GM19395 (cell line): Measurements from ENCODE around the gene DEDD.
A peak's percentile ranks its signal among the peaks of the same experiment; 100 is the strongest.

Source experiments
- ATAC-seq: cut with Tn5 transposase; IDR thresholded peaks from one replicate; pipeline ENCODE4 v1.9.1; 2021; ENCODE audit warnings: mild to moderate bottlenecking, moderate library complexity; ENCODE audit not compliant: unreplicated experiment

Gene DEDD, protein sequence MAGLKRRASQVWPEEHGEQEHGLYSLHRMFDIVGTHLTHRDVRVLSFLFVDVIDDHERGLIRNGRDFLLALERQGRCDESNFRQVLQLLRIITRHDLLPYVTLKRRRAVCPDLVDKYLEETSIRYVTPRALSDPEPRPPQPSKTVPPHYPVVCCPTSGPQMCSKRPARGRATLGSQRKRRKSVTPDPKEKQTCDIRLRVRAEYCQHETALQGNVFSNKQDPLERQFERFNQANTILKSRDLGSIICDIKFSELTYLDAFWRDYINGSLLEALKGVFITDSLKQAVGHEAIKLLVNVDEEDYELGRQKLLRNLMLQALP

DNA sequence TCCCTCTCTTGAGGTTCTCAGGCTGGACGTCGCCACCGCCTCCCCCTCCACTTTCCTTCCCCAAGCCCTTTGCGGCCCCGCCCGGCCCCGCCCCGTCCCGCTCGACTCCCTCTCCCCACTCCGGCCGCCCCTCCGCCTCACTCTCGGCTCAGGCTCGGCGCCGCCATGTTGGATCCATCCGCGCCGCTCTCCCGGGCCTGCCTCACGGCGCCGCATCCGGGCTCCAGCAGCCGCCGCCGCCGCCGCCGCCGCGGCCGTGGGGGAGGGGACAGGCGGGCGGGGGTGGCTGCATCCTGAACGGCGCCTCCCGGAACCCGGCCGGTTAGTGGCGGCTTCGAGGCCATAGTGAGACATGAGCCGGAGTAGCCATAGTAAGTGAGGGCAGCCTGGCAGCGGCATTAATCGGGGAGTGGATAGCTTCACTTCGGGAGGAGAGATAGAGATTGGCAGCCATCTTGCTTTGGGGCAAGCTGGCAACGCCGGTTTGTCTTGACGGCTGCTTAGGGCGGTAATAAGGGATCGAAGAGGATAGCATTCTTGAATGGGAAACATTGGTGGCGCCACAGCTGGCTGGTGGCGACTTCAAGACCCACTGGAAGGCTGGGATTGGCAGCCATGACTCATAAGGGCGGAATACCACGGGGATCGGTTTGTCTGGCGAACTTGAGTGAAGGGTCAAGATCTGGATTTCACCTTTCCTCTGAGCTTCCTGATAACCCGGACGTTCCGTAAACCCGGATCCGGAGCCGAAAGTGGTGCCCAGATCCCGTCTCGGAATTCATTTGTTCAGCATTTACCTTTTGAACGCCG, at the start of gene DEDD:
DEDD (minus strand) TSS at position 258 of the 810 bp plus-strand sequence. CDS start 8,205 bp downstream, outside the sequence.
- peak; percentile 97 for ATAC-seq

DNA sequence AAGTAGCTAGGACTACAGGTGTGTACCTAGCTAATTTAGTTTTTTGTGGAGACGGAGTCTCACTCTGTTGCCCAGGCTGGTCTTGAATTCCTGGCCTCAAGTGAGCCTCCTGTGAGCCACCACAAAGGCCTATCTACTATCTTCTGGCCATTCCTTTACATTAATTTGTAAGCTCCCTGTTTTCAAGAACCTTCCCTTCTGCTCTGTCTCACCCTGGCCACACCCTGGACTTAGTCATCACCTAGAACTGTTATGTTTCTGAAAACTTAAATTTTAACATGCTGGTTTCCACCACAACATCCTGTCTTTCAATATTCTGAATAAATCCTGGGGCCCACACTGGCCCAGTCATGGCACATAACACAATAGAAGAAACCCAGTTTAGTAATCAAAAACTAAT, 49.7 kb upstream of the DEDD start:
- peak; percentile 47 for ATAC-seq

DNA sequence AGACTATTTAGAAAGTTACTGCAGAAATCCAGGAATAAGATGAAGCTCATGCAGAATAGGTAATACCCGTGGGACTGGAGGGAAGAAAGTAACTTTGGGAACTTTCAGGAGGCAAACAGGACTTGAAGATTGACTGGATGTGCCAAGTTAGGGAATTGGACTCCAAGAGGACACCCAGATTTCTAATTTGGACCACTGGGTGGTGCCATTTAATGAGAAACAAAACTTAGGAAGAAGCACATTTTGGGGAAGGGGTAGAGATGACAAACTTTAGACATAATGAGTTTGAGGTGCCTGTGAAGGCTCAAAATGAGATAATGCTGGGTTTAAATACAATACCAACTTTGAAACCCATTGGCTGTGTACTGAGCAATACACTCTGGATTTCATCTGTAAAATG, 48.2 kb upstream of the DEDD start:
- ATAC-seq = no peak

DNA sequence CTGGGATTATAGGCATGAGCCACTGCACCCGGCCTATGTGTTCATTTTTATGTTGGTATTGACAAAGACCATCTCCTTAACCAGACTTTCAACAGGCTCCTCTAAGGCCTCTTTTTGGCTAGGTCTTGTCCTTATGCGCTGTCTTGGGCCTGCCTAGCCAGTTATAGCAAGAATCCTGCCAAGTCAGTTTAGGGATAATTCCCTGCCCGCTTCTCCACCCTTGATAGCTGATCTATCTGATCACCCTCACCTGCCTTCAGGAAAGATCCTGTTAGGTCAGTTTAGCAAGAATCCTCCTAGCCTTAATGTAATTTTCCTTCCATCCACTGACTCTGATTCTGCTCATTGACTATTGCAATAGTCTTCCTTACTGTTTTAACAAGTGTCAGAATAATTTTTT, 47.2 kb upstream of the DEDD start:
- no peak for ATAC-seq

DNA sequence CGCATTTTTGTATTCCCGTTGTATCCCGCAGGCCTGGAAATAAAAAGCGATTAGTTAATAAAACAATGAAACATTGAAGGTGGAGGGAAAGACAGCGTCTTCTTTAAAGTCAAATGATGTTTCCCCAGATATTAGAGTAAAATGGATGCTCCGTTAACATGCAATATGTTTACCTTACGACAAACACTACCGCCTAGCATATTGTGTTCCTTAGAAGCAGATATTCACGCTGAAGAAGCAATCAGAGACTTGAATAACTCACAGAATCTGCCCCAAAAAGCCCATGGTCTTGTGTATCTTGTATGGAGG, 45.4 kb upstream of the DEDD start:
- no peak for ATAC-seq

DNA sequence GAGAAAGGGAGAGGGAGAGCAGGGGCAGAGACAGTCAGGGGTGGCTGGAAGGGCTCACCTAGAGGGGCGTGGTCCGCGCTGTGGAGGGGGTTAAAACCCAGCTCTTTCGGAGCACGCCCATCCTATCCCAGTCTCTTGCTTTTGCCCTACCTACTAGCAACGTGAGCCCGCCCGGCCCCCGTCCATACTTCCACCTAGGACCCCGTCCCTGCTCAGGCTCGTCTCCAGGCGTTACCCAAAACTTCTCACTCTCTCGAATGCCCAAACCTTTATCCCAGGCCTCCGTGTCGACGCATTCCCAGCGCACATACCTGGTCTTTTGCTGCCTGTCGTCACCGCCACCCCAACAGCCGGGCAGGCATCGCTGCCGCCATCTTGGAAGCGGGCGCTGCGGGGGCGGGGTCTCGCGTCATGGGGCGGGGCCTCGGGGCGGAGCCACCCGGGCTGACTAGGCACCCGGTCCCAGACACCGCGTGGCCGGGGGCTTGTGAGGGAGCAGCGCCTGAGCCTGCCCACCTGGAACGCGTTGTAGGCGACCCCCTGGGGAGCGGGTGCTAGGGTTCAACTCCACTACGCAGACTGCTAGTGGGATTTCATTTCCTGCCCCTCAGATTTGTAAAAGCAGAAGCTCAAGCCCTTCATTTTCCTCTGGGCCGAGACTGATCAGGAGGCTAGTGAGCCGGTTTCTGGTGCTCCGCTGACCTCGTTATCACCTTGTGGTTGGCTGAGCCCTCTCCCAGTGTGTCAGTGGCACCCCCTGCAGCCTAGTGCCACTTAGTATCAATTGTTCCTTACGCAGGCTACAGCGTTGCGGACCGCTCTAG, 44.9 kb upstream of the DEDD start, which contains the start of gene B4GALT3:
B4GALT3 (minus strand) TSS at position 396 of the 824 bp plus-strand sequence. CDS start 1,447 bp downstream, outside the sequence.
- ATAC-seq = peak; percentile 79

DNA sequence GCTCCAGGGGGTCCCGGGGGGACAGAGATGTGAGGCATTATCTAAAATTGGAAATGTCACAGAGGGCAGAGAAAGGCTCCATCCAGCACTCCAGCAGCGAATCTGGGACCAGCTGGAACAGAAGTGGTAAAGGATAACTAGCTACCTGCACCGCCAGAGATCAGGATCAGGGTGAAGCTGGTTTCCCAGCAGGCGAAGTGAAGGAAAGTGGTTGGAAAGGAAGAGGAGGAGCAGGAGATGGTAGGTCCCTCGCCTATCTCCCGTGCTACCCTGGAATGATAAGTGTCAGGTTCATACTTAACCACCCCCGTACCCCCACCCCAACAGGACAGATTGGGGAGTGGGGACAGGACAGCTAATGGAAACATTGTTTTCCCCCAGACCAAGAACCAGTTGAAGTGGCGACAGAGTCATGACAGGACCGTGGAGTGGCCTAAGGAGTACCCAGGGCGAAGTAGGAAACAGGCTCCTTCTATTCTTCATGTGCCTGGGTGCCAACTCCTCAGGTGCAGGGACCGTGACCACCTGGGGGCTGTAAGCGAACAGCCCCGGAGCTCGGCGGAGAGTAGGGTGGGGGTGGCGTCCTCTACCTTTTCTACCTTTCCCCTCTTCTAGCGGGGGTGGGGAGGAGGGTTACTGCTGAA, 44.1 kb upstream of the DEDD start:
- ATAC-seq = no peak

DNA sequence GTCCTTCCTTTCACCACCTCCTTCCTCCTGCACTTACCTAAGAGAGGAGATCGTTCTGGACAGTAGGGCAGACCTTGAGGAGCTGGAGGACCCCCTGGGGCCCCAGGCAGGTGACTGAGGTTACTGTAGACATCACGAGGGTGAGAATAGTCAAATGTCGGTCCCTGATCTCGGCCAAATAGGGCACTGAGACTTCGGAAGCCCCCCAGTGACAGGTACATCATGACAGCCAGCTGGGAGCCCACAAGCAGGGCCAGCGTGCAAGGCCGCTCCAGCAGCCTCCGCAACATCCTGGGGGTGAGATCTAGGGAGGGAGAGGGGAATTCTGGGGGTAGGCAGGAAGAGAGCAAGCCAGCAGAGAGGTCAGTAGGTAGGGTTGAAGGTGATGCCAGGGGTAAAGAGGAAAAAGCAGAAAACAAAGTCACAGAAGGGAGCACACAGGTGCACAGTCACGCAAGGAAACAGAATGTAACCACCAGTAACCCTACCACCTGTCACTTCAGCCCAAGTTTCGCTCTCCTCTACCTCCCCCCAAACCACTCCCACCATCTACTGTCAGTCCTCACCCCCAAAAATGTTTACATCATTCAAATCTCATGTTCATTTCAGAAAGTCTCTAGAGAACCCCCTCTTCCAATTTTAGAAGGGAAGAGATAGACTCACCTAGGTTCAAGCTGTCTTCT, 43.4 kb upstream of the DEDD start:
- no peak for ATAC-seq

DNA sequence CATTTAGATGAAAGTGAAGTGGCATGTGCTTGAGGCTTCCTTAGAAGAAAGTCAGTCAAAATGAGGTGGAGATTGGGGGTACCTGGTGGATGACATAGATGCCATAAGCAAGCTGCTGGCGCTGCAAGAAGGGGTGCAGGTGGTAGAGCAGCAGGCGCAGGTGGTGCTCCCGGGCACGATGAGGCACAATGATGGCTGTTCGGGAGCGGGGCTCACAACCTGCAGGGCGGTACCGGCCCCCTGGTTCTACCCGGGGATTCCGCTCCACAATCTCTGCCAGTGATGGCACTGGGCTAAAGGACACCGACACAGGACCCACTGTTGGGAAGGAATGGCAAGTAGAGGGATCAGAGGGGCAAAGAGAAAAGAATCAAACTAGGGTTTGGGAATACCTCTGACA, 42.4 kb upstream of the DEDD start:
- no peak for ATAC-seq

DNA sequence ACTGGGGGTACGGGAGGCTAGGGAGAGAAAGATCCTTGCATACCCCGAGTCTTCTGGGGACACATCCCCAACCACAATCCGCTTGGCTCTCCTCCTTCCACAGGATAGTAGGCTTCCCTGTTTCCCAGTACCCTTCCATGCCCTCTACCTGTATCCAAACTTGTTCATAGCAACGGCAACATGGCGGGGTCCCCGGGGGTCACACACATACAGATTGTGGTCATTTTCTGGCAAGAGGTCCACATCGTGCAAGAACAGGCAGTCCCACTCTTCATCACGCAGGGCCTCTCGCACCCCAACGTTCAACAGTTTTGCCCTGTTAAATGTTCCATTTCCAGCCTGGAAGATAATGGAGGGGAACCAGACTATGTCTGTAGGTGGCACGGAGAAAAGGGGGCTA, 41.2 kb upstream of the DEDD start:
- ATAC-seq = no peak

DNA sequence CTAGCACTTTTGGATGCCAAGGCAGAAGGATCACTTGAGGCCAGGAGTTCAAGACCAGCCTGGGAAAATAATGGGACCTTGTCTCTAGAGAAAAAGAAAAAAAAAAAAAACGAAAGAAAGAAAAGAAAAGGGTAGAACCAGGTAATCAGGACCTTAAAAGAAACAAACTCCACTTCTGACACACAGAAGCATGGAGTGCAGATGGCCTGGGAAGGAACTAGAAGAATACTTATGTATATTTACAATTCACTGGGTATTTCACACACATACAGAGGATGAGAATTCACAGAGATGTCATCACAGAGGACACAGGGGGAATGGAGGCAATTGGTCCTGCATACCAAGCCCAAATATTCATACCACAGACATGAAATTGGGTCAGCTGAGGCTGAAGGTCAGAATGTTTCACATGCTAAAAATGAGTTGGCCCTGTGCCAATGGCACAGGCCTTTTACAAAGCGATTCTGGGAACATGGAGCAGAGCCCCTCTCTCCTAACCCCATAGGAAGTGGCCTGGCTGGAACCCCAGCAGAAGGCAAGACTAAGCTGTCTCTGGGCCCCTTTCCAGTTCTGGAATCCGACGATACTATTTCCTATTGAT, 40.4 kb upstream of the DEDD start:
- ATAC-seq = no peak

DNA sequence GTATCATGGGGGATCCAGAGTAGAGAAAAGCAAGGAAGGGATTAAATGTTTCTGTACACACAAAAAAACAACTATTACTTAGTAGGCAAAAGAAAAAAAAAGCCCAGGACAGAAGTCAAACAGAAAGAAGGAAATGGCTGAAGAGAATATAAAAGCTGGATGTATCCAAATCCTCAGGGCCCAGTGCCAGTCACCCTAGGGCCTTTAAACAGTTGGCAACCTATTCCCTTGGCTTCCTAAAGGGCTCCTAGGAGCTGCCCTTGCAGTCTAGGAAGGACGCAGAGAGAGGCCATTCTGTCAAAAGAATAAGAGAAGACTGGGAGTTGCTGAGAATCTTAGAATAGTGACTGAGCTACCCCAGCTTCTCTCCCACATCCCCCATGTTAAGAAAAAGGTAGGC, 39.9 kb upstream of the DEDD start:
- no peak for ATAC-seq

DNA sequence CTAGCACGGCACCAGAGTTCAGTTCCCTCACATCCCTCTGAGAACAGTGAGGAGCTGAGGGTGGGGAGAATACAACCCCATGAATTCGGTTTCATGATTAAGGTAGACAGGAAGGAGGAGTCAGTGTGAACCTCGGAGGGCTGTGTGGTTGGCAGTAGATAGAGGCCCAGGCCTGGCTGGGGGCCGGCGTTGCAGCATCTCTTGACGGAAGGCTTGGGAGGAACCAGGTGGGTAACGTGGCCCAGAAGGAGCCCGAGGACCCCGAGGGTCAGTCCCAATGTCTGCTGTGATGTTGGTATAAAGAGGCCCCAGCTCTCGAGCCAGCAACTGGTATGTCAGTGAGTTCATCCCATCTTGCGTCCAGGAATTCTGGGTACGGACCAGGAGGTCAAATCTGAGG, 39.2 kb upstream of the DEDD start:
- no peak for ATAC-seq

DNA sequence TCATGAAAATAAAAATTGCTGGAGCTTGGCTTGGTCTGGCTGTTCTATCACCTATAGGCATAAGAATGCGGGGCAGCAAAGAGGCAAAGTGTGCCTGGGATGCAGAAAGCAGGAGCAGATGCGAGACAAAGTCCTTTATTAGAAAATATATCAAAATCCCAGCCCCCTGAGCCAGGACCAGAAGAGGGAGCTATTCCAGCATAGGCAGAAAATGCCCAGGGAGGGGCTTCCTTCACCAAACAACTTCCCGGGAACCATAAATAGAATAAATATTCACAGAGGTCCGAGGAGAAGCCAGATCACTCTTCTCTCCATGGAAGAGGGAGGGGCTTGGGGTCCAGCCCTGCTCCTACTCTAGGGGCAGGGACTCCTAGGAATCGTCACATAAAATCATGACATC, 38.7 kb upstream of the DEDD start:
- ATAC-seq = no peak

DNA sequence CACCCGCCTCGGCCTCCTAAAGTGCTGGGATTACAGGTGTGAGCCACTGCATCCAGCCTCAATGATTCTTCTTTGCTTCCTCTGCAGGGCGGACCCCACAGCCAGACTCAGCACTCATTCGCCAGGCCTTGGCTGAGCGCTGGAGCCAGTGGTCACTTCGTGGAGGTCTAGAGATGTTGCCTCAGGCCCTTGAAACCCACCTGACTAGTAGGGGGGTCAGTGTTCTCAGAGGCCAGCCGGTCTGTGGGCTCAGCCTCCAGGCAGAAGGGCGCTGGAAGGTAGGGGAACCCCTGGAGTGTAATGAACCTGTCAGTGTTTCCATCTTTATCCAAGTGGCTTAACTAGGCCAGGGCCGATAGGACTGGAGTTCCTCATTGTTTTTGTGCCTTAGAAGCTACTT, 36.4 kb upstream of the DEDD start:
- ATAC-seq = no peak

DNA sequence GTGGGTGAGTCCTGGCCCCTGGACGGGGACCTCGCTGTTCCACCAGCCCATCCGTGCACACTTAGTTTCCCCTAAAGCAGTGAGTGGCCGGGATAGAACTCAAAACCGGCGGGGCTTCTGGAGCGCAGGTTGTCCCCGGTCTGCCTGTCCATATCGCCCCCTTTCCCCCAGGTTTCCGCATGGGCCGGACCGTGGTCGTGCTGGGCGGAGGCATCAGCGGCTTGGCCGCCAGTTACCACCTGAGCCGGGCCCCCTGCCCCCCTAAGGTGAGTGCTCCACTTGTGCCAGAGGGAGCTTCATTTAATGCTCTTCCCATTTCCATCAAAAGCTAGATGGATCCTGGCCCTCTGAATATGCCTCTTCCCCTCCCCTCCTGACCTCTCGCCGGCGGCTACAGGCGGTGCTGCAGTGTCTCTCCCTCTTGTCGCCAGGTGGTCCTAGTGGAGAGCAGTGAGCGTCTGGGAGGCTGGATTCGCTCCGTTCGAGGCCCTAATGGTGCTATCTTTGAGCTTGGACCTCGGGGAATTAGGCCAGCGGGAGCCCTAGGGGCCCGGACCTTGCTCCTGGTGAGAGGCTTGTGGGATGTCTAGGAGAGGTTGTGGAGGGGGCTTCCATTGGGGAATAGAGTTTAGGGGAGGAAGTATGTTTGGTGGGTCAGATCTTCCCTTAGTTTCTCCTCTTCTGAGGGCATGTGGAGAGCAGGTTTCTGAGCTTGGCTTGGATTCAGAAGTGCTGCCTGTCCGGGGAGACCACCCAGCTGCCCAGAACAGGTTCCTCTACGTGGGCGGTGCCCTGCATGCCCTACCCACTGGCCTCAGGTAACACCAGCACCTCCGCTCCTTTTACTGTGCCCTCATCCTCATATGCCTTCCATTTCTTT, 34.4 kb upstream of the DEDD start:
- ATAC-seq = peak; percentile 9

DNA sequence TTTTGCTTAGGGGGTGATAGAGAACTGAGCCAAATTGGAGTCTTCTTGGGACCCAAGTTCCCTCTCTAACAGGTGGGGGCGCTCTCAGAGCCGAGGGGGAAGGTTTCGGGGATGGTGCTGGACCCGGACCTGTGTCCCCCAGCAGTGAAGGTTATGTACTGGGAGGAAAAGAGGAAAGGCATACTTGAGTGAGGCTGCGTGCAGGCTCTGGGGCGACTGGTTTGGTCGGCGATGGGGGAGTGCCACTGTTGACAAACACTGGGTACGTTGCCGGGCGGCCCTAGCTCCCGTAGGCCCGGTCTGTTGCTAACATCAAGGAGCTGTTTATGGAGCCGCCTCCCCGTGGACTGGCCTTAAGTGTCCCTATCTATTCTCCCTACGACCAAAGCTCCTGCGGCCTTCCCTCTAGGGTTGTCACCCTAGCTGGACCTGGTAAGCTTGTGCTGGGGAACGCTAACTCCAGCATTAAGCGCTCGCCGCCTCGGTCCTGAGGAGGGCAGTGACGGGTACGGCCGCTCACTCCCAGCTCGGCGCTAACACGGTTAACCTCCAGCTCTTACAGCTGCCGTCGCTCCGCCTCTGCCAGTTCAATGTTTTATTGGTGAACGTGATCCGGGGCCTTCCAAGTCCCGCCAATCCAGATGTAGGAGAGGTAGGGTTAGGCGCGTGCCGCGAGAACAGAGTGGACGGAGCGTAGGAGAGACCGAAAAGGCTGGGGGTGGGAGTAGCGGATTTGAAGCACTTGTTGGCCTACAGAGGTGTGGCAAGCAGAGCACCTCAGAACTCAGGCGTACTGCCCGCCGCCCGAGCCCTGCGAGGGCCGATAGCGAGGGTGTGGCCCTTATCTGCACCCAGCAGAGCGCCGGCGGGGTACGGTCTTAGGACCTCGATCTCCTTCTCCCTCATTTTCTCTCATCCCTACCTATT, 33.5 kb upstream of the DEDD start, which contains the start of gene PPOX:
PPOX (plus strand) TSS at position 685 of the 927 bp plus-strand sequence. CDS start 422 bp downstream, outside the sequence.
- ATAC-seq = peak; percentile 91
